ENCODE results near the gene VWCE. TPM values are rescaled to one million over a fixed set of nuclear protein-coding genes. Genes with fewer than 3 reads are reported as not detected.
A peak's percentile ranks its signal among the peaks of the same experiment; 100 is the strongest.

VWCE gene
- total and polyA plus RNA-seq, 9 of the 15 experiments (the other 6 are each of a cell fraction or from before 2014, with no cell fraction given): 0.06 to 1.6 (median 0.63) TPM; not detected in 1

- no peak for TF ChIP-seq HMGXB4 (CRISPR knock-in tag; IDR thresholded peaks at IDR 0.05)
- TF ChIP-seq DACH1 (IDR thresholded peaks at IDR 0.05; ENCODE audit: partially characterized antibody): no peak
- peak; percentile 72 to 78 for TF ChIP-seq KDM1A (IDR thresholded peaks at IDR 0.05)
- TF ChIP-seq SP1 (CRISPR knock-in tag; IDR thresholded peaks at IDR 0.05): no peak
- no peak for TF ChIP-seq ZZZ3 (IDR thresholded peaks at IDR 0.05)
- no peak for TF ChIP-seq RBM22 (IDR thresholded peaks at IDR 0.05; ENCODE audit: low read depth, low read length, poor library complexity, severe bottlenecking)
- TF ChIP-seq TBP (optimal IDR thresholded peaks at IDR 0.05; ENCODE audit: low read depth, low read length): peak; percentile 10
- TF ChIP-seq ADNP (tag; IDR thresholded peaks at IDR 0.05): peak; percentile 75
- no peak for TF ChIP-seq UBTF (IDR thresholded peaks at IDR 0.05; ENCODE audit: borderline replicate concordance in 1 of 2, low read depth in 2 of 2, low read length in 2 of 2)
- no peak for TF ChIP-seq CHD2 (IDR thresholded peaks at IDR 0.05; ENCODE audit: low read depth, low read length)
- no peak for TF ChIP-seq ZBTB33 (CRISPR knock-in tag; IDR thresholded peaks at IDR 0.05)
- 0 out of 2 replicates have a peak, but pooled peaks have one; percentile 2 for TF ChIP-seq E2F3 (CRISPR knock-in tag; IDR thresholded peaks at IDR 0.05)
- TF ChIP-seq, protein P1, sequence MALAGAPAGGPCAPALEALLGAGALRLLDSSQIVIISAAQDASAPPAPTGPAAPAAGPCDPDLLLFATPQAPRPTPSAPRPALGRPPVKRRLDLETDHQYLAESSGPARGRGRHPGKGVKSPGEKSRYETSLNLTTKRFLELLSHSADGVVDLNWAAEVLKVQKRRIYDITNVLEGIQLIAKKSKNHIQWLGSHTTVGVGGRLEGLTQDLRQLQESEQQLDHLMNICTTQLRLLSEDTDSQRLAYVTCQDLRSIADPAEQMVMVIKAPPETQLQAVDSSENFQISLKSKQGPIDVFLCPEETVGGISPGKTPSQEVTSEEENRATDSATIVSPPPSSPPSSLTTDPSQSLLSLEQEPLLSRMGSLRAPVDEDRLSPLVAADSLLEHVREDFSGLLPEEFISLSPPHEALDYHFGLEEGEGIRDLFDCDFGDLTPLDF (CRISPR knock-in tag; IDR thresholded peaks at IDR 0.05): no peak
- TF ChIP-seq, protein P2, sequence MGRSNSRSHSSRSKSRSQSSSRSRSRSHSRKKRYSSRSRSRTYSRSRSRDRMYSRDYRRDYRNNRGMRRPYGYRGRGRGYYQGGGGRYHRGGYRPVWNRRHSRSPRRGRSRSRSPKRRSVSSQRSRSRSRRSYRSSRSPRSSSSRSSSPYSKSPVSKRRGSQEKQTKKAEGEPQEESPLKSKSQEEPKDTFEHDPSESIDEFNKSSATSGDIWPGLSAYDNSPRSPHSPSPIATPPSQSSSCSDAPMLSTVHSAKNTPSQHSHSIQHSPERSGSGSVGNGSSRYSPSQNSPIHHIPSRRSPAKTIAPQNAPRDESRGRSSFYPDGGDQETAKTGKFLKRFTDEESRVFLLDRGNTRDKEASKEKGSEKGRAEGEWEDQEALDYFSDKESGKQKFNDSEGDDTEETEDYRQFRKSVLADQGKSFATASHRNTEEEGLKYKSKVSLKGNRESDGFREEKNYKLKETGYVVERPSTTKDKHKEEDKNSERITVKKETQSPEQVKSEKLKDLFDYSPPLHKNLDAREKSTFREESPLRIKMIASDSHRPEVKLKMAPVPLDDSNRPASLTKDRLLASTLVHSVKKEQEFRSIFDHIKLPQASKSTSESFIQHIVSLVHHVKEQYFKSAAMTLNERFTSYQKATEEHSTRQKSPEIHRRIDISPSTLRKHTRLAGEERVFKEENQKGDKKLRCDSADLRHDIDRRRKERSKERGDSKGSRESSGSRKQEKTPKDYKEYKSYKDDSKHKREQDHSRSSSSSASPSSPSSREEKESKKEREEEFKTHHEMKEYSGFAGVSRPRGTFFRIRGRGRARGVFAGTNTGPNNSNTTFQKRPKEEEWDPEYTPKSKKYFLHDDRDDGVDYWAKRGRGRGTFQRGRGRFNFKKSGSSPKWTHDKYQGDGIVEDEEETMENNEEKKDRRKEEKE (IDR thresholded peaks at IDR 0.05; ENCODE audit: borderline replicate concordance in 1 of 2, control insufficient read depth in 1 of 2, low read depth in 2 of 2, low read length in 1 of 2): no peak
- no peak for TF ChIP-seq ZNF324 (CRISPR knock-in tag; IDR thresholded peaks at IDR 0.05)
- peak; percentile 98 for TF ChIP-seq BCOR (IDR thresholded peaks at IDR 0.05)
Measured at GRCh38 chr11:61333550-61334433, 38.7 kb upstream of the VWCE start (continued).
